K562 (cell line): ENCODE results near the gene HLA-B. TPM values are rescaled to one million over a fixed set of nuclear protein-coding genes. Genes with fewer than 3 reads are reported as not detected.

Source experiments
- ATAC-seq: fragments of 200-7000 bp; cut with Tn5 transposase; 3 replicates; pipeline ENCODE4 v1.9.1; 2020; ENCODE audit warnings: moderate library complexity
- BruUV-seq: library from RNA; stranded (reverse); fragments of 400-500 nt; replicated peaks from 2 replicates; lab custom pipeline; 2021; lab: Mats Ljungman, UMichigan
- CTCF ChIA-PET: fragments of 300-600 bp; formaldehyde crosslinking; extraction: SDS; loops from one replicate; lab custom pipeline; 2021; ENCODE audit warnings: low intra/inter-chr PET ratio; lab: Yijun Ruan, JAX
- POLR2A ChIA-PET: fragments of 300-600, 350-650 bp; sonication (Branson Sonifier 250); formaldehyde crosslinking; extraction: SDS; loops from one replicate; lab custom pipeline; 2021; ENCODE audit warnings: antibody characterized with exemption, inconsistent platforms; lab: Yijun Ruan, JAX
- DNase-seq, 4 experiments: peaks; one replicate each; pipeline versions ENCODE4 v3.0.0 to v3.0.0-alpha.2; 2011 to 2018; ENCODE audit warnings: low spot score in 3 of 4, mixed read lengths in 3 of 4; ENCODE audit errors: extremely low read depth in 1 of 4
- FAIRE-seq: peaks from 2 replicates; lab custom pipeline; 2011; peaks lifted over from hg19 to GRCh38; lab: Jason Lieb, UNC
- H2AFZ ChIP-seq: 2 replicates; pipeline ENCODE4 v1.6.0; 2011; ENCODE audit warnings: low read depth, low read length, control low read depth, inconsistent platforms
- H3K27ac ChIP-seq: fragments of 200-600 bp; 3 replicates; pipeline ENCODE4 v1.8.0; 2011; ENCODE audit warnings: low read depth, mild to moderate bottlenecking, control low read depth, inconsistent platforms, low read length, moderate library complexity, mixed read lengths; ENCODE audit errors: extremely low read depth
- H3K27me3 ChIP-seq, 2 experiments: fragments of 300-600 bp in 1 of 2; 2 replicates in 1 of 2; 3 replicates in 1 of 2; pipeline versions ENCODE4 v1.6.0 to v1.8.0; 2011; ENCODE audit warnings: inconsistent platforms in 2 of 2, low read length in 2 of 2, mild to moderate bottlenecking in 1 of 2, mixed read lengths in 1 of 2, moderate library complexity in 1 of 2; ENCODE audit not compliant: control insufficient read depth in 2 of 2, insufficient read depth in 2 of 2
- H3K36me3 ChIP-seq: fragments of 300-600 bp; 3 replicates; pipeline ENCODE4 v1.8.0; 2011; ENCODE audit warnings: mild to moderate bottlenecking, low read length, inconsistent platforms; ENCODE audit not compliant: control insufficient read depth, insufficient read depth
- H3K4me1 ChIP-seq, 2 experiments: fragments of 200-600 bp in 1 of 2; replicated peaks in 1 of 2; 2 replicates in 1 of 2; 3 replicates in 1 of 2; pipeline versions ENCODE4 v1.5.1 to v1.8.0; 2011; ENCODE audit warnings: inconsistent platforms in 2 of 2, low read length in 2 of 2, mild to moderate bottlenecking in 1 of 2, mixed read lengths in 1 of 2, moderate library complexity in 1 of 2; ENCODE audit not compliant: control insufficient read depth in 2 of 2, insufficient read depth in 2 of 2
- H3K4me2 ChIP-seq: 2 replicates; pipeline ENCODE4 v1.6.1; 2011; ENCODE audit warnings: low read length, control low read depth, inconsistent platforms, mixed read lengths; ENCODE audit not compliant: insufficient read depth
- H3K4me3 ChIP-seq: fragments of 200-600 bp; sonication (generic), shearing (Covaris generic); 2 replicates; pipeline ENCODE4 v1.5.1; 2016; ENCODE audit warnings: control low read depth, inconsistent platforms
- H3K79me2 ChIP-seq: fragments of 200-600 bp; 3 replicates; pipeline ENCODE4 v1.8.0; 2011; ENCODE audit warnings: low read length, inconsistent platforms; ENCODE audit not compliant: control insufficient read depth, insufficient read depth
- H3K9ac ChIP-seq, 2 experiments: 2 replicates each; pipeline versions ENCODE4 v1.6.0 to v1.6.1; 2011; ENCODE audit warnings: low read depth in 2 of 2, low read length in 2 of 2, control low read depth in 1 of 2, inconsistent platforms in 1 of 2, mild to moderate bottlenecking in 1 of 2, mixed read lengths in 1 of 2; ENCODE audit not compliant: insufficient read depth in 1 of 2
- H3K9me1 ChIP-seq: one replicate; pipeline ENCODE4 v1.6.0; 2011; ENCODE audit warnings: inconsistent platforms, mild to moderate bottlenecking, low read length, moderate library complexity; ENCODE audit not compliant: control insufficient read depth, insufficient read depth
- H3K9me3 ChIP-seq: replicated peaks from 2 replicates; pipeline ENCODE4 v1.5.1; 2011; ENCODE audit warnings: low read depth, low read length, inconsistent platforms; ENCODE audit not compliant: control insufficient read depth, insufficient read depth
- H4K20me1 ChIP-seq: replicated peaks from 2 replicates; pipeline ENCODE4 v1.6.1; 2011; ENCODE audit warnings: low read length, inconsistent platforms, mixed read lengths; ENCODE audit not compliant: control insufficient read depth, insufficient read depth
- ARNT ChIP-seq, 2 experiments: fragments of 450-650 bp; IDR thresholded peaks; 2 replicates each; pipeline ENCODE4 v1.6.1; 2016; ENCODE audit warnings: mild to moderate bottlenecking in 1 of 2
- TFAM ChIP-seq: fragments of 250-450 bp; sonication (Bioruptor Pico); conservative IDR thresholded peaks from 2 replicates; pipeline ENCODE4 v1.5.0; 2021; ENCODE audit warnings: mild to moderate bottlenecking, moderate library complexity
- WGBS: fragments of 100-300 bp; shearing (Covaris generic); methylation state at CpG from one replicate; pipeline ENCODE4 v1.1.6; 2016; ENCODE audit warnings: low coverage, mixed read lengths; ENCODE audit not compliant: insufficient coverage; ENCODE audit errors: missing lambda C conversion rate; 5-methylcytosine and 5-hydroxymethylcytosine counted together
- in situ Hi-C: fragments of 300-500 bp; cut with MboI; formaldehyde crosslinking; loops from 4 replicates; pipeline ENCODE4 v1.15.0; 2018; ENCODE audit warnings: inconsistent platforms, mixed read lengths
- intact Hi-C: fragments of 100-400 bp; cut with micrococcal nuclease; formaldehyde crosslinking; loops from 2 replicates; pipeline ENCODE4 v1.14.2; 2022
- polyA plus RNA-seq, 8 experiments: library from polyadenylated mRNA; depleted of rRNA in 4 of 8; stranded (reverse) in 5 of 8; unstranded in 3 of 8; fragments of >200 nt; fragmentation: Nextera tagmentation in 2 of 8; fragmentation: Illumina TruSeq in 1 of 8; extraction: Ambion mirVana in 2 of 8; extraction: Trizol in 1 of 8; gene quantifications; 2 replicates each; pipeline versions ENCODE4 v1.2.1 to v1.2.3, GENCODE V29; 2011 to 2014; ENCODE audit warnings: inconsistent platforms in 1 of 8, missing spikeins in 1 of 8
- total RNA-seq, 7 experiments: library from RNA; depleted of rRNA in 6 of 7; stranded (reverse); fragments of >200 nt in 6 of 7; fragmentation: Illumina TruSeq in 2 of 7; extraction: Trizol in 2 of 7; gene quantifications; 2 replicates each; pipeline versions ENCODE4 v1.2.1 to v1.2.3, GENCODE V29; 2011 to 2021; ENCODE audit warnings: low replicate concordance in 1 of 7
- TF ChIP-seq, protein P1 (sequence below), 2 experiments: IDR thresholded peaks in 1 of 2; conservative IDR thresholded peaks in 1 of 2; 2 replicates each; pipeline ENCODE4 v1.6.1; 2016; ENCODE audit warnings: low read depth in 2 of 2, mild to moderate bottlenecking in 1 of 2, missing compliant biosample characterization in 1 of 2, missing genetic modification characterization in 1 of 2, moderate library complexity in 1 of 2

The HLA-B gene
- total and polyA plus RNA-seq, 9 of the 15 experiments (the other 6 are each of a cell fraction or from before 2014, with no cell fraction given) = 0.07 to 9.7 (median 0.65) TPM; not detected in 2

DNA sequence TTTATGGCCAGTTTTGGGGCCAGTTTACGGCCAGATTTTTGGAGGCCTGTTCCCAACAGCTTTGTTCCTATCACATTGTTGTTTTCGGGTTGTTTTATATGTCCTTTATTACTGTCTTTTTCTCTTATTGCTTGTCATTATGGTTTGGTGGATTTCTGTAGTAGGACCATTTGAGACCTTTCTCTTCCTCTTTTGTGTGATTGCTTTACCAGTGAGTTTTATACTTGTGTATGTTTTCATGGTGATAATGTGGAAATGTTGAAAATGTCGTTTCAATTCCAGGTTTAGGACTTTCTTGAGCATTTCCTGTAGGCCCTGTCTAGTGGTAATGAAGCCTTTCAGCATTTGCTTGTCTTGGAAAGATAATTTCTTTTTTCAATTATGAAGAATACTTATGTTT, 17.8 kb downstream of the HLA-B start:
- H2AFZ ChIP-seq = no peak overlapping the region
- H3K9me1 ChIP-seq = no peaks in the 10 kb centered on the region
- CTCF ChIA-PET = no interaction called here
- H3K36me3 ChIP-seq = no peaks in the 10 kb centered on the region
- H3K4me2 ChIP-seq = no peak overlapping the region
- no peaks in the 10 kb centered on the region for H4K20me1 ChIP-seq
- BruUV-seq = no TSS peak
- intact Hi-C loops = no loop called here
- ATAC-seq (no peak), FAIRE-seq (no peak), DNase-seq (no peak)
- POLR2A ChIA-PET = interaction anchor here (0.9 kb wide), 1 partner anchor 9 kb away, joined by 3 read pairs; no protein-coding TSS in a partner anchor
- H3K4me3 ChIP-seq = no peak overlapping the region
- no peak for TF ChIP-seq ARNT (IDR thresholded peaks at IDR 0.05)
- no peak for TF ChIP-seq TFAM
- TF ChIP-seq, protein P1, sequence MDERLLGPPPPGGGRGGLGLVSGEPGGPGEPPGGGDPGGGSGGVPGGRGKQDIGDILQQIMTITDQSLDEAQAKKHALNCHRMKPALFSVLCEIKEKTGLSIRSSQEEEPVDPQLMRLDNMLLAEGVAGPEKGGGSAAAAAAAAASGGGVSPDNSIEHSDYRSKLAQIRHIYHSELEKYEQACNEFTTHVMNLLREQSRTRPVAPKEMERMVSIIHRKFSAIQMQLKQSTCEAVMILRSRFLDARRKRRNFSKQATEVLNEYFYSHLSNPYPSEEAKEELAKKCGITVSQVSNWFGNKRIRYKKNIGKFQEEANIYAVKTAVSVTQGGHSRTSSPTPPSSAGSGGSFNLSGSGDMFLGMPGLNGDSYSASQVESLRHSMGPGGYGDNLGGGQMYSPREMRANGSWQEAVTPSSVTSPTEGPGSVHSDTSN (CRISPR knock-in tag; IDR thresholded peaks at IDR 0.05; ENCODE audit: low read depth) = no peak
- TF ChIP-seq, protein P1 (tag; conservative IDR thresholded peaks at IDR 0.05; ENCODE audit: low read depth) = no peak
- H3K9ac ChIP-seq = no peak overlapping the region
- peaks cover 2% of the 10 kb centered on the region for H3K9me3 ChIP-seq
- H3K4me1 ChIP-seq = no peaks in the 10 kb centered on the region
- H3K27me3 ChIP-seq = no peaks in the 10 kb centered on the region
- 4% methylated on average over 3 of the region's 3 CpGs for WGBS
- no peak overlapping the region for H3K27ac ChIP-seq
- H3K79me2 ChIP-seq = no peaks in the 10 kb centered on the region
- in situ Hi-C loops = no loop called here
